HTR-8/SVneo (cell line): ENCODE data around the gene SLC17A7.

ENCODE experiments used
- DNase-seq: peaks from one replicate; pipeline ENCODE4 v3.0.0; 2011; ENCODE audit warnings: low spot score, mixed read lengths; ENCODE audit not compliant: insufficient read length
- FAIRE-seq: peaks from 2 replicates; lab custom pipeline; 2011; peaks lifted over from hg19 to GRCh38; lab: Jason Lieb, UNC

The SLC17A7 gene

GRCh38 chr19:49390131-49390928 lies 51.0 kb downstream of the SLC17A7 start:
- FAIRE-seq (no peak), DNase-seq (no peak)

GRCh38 chr19:49389406-49389805 lies 51.9 kb downstream of the SLC17A7 start:
- FAIRE-seq (no peak), DNase-seq (no peak)

GRCh38 chr19:49387936-49388372 lies 53.4 kb downstream of the SLC17A7 start, which contains the start of gene KASH5:
Gene KASH5, plus strand, starts transcription at chr19:49388249. Its CDS starts 2,635 bp downstream, at chr19:49390884.
- FAIRE-seq: no peak
- DNase-seq: no peak

GRCh38 chr19:49383599-49383998 lies 57.7 kb downstream of the SLC17A7 start:
- no peak for FAIRE-seq

GRCh38 chr19:49382639-49383038 lies 58.7 kb downstream of the SLC17A7 start:
- DNase-seq (no peak), FAIRE-seq (no peak)

More at GRCh38 chr19:49383599-49383998, 57.7 kb downstream of the SLC17A7 start:
- DNase-seq: no peak

GRCh38 chr19:49380391-49380790 lies 60.9 kb downstream of the SLC17A7 start:
- DNase-seq (no peak), FAIRE-seq (no peak)
